ENCODE results near the gene CDH4.

The CDH4 gene

DNA sequence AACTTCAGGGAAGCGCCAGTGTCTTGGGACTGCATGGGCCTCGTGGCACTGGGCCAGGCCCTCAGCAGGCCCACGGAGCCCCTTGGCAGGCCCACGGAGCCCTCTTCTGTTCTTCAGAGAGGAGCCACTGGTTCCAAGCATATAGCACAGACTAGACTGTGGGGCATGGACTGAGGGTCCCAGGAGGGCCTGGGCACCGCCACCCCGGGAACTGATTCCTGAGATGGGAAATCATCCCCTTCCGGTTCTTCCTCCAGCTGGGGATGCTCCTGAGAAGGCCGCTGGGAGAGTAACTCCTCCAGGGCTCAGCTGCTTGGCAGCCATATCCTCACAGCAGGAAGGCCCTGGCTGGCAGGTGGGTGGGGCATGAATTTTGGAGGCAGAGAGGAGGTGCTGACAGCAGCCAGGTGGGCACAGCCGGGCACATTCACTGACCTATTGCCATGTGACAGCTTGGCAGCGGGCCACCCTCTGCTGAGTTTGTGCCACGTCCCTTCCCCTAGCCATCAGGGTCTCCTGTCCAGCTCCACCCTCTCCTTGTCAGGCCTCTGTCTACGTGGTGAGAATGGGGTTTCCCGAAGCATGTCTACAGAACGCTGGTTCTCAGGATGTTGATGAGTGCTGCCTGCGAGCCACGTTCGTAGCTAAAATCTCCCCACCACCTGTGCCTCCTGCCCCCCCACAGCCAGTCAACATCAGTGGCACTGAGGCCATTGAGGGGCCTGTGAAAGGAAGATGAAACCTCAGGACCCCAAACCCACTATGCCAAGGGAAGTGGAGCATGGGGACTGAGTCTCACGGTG is 661.6 kb downstream of the CDH4 start:
- TF ChIP-seq, protein P1, sequence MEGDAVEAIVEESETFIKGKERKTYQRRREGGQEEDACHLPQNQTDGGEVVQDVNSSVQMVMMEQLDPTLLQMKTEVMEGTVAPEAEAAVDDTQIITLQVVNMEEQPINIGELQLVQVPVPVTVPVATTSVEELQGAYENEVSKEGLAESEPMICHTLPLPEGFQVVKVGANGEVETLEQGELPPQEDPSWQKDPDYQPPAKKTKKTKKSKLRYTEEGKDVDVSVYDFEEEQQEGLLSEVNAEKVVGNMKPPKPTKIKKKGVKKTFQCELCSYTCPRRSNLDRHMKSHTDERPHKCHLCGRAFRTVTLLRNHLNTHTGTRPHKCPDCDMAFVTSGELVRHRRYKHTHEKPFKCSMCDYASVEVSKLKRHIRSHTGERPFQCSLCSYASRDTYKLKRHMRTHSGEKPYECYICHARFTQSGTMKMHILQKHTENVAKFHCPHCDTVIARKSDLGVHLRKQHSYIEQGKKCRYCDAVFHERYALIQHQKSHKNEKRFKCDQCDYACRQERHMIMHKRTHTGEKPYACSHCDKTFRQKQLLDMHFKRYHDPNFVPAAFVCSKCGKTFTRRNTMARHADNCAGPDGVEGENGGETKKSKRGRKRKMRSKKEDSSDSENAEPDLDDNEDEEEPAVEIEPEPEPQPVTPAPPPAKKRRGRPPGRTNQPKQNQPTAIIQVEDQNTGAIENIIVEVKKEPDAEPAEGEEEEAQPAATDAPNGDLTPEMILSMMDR (conservative IDR thresholded peaks at IDR 0.05; ENCODE audit: low read depth), result no peak
- ChIA-PET CTCF (interaction anchor here (1.8 kb wide), 1 partner anchor 17 kb away, joined by 5 read pairs; no protein-coding TSS in a partner anchor), POLR2A (ENCODE audit: low non-redundant PET) (no interaction called here)
- DNase-seq (ENCODE audit: low spot score), result no peak
- H3K27ac ChIP-seq, result no peak overlapping the region

DNA sequence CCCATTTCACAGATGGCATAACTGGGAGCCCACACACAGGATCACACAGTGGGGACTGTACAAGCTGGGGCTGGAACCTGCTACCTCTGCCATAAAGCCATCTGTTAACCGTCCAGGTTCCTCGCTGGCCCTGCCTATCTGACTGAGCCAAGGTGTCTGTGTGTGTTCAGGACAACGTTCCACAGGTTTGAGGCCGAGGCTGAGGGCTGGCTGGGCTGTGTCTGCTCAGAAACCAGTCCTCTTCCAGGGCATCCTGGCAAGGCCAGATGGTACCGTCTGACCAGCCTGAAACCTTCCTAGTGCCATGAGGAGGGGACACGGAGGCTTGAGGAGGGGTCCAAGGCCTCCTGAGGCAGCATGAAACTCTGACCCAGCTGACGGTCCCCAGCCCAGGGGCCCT is 663.0 kb downstream of the CDH4 start:
- H3K27ac ChIP-seq, result no peak overlapping the region
- POLR2A ChIA-PET (ENCODE audit: low non-redundant PET), result interaction anchor here (0.6 kb wide), 1 partner anchor 417 kb away, joined by 3 read pairs; no protein-coding TSS in a partner anchor
- CTCF ChIA-PET, result interaction anchor here (0.6 kb wide), 1 partner anchor 19 kb away, joined by 3 read pairs; no protein-coding TSS in a partner anchor
- no peak for DNase-seq (ENCODE audit: low spot score)
- TF ChIP-seq, protein P1 (conservative IDR thresholded peaks at IDR 0.05; ENCODE audit: low read depth), result no peak

GRCh38 chr20:61916318-61916891 is 664.3 kb downstream of the CDH4 start:
- no peak overlapping the region for H3K27ac ChIP-seq
- TF ChIP-seq, protein P1 (conservative IDR thresholded peaks at IDR 0.05; ENCODE audit: low read depth), result no peak
- DNase-seq (ENCODE audit: low spot score), result no peak
- ChIA-PET CTCF (no interaction called here), POLR2A (ENCODE audit: low non-redundant PET) (no interaction called here)

GRCh38 chr20:61917474-61918145 is 665.5 kb downstream of the CDH4 start:
- CTCF ChIA-PET, result interaction anchor here (1.0 kb wide), 1 partner anchor 21 kb away, joined by 4 read pairs; no protein-coding TSS in a partner anchor
- POLR2A ChIA-PET (ENCODE audit: low non-redundant PET), result no interaction called here
- no peak overlapping the region for H3K27ac ChIP-seq
- TF ChIP-seq, protein P1 (conservative IDR thresholded peaks at IDR 0.05; ENCODE audit: low read depth), result no peak
- no peak for DNase-seq (ENCODE audit: low spot score)

- ChIA-PET POLR2A (ENCODE audit: low non-redundant PET) (no interaction called here), CTCF (no interaction called here)
- TF ChIP-seq, protein P1 (conservative IDR thresholded peaks at IDR 0.05; ENCODE audit: low read depth), result no peak
Measured at GRCh38 chr20:61918548-61918947, 666.5 kb downstream of the CDH4 start.

GRCh38 chr20:61919239-61919638 is 667.2 kb downstream of the CDH4 start:
- CTCF ChIA-PET, result interaction anchor here (1.0 kb wide), 1 partner anchor 23 kb away, joined by 3 read pairs; no protein-coding TSS in a partner anchor
- H3K27ac ChIP-seq, result no peak overlapping the region
- TF ChIP-seq, protein P1 (conservative IDR thresholded peaks at IDR 0.05; ENCODE audit: low read depth), result no peak
- DNase-seq (ENCODE audit: low spot score), result no peak
- POLR2A ChIA-PET (ENCODE audit: low non-redundant PET), result no interaction called here

More at GRCh38 chr20:61918548-61918947, 666.5 kb downstream of the CDH4 start:
- H3K27ac ChIP-seq, result no peak overlapping the region
- DNase-seq (ENCODE audit: low spot score), result no peak
